SK-N-DZ (cell line): ENCODE data around the gene KCNQ5.

Source experiments
- DNase-seq: peaks from one replicate; pipeline ENCODE4 v3.0.0-alpha.2; 2015; ENCODE audit warnings: low spot score

Gene KCNQ5

GRCh38 chr6:72905705-72906478 lies 284.0 kb downstream of the KCNQ5 start:
- no peak for DNase-seq

- no peak for DNase-seq
These were observed 289.7 kb downstream of the KCNQ5 start for GRCh38 chr6:72911463-72912155.

- no peak for DNase-seq
These were observed 291.9 kb downstream of the KCNQ5 start for GRCh38 chr6:72913797-72914196.

GRCh38 chr6:72916298-72916697 lies 294.4 kb downstream of the KCNQ5 start:
- DNase-seq = no peak

- no peak for DNase-seq
These were observed 295.0 kb downstream of the KCNQ5 start for GRCh38 chr6:72916906-72917305.

- no peak for DNase-seq
These were observed 300.5 kb downstream of the KCNQ5 start for GRCh38 chr6:72922401-72922800.

- DNase-seq = no peak
These were observed 303.3 kb downstream of the KCNQ5 start for GRCh38 chr6:72925136-72925535.

GRCh38 chr6:72930556-72931132 lies 308.8 kb downstream of the KCNQ5 start:
- no peak for DNase-seq

- DNase-seq = no peak
These were observed 309.5 kb downstream of the KCNQ5 start for GRCh38 chr6:72931325-72931887.

GRCh38 chr6:72933233-72933632 lies 311.4 kb downstream of the KCNQ5 start:
- no peak for DNase-seq

- no peak for DNase-seq
These were observed 315.1 kb downstream of the KCNQ5 start for GRCh38 chr6:72936766-72937559.

- no peak for DNase-seq
These were observed 316.2 kb downstream of the KCNQ5 start for GRCh38 chr6:72938104-72938503.

GRCh38 chr6:72939004-72939403 lies 317.1 kb downstream of the KCNQ5 start:
- DNase-seq = no peak

- DNase-seq = no peak
These were observed 318.4 kb downstream of the KCNQ5 start for GRCh38 chr6:72940265-72940664.

GRCh38 chr6:72941263-72941662 lies 319.4 kb downstream of the KCNQ5 start:
- DNase-seq = no peak

- DNase-seq = no peak
These were observed 319.9 kb downstream of the KCNQ5 start for GRCh38 chr6:72941751-72942150.

- no peak for DNase-seq
These were observed 321.8 kb downstream of the KCNQ5 start for GRCh38 chr6:72943699-72944098.

- DNase-seq = no peak
These were observed 322.8 kb downstream of the KCNQ5 start for GRCh38 chr6:72944660-72945059.

- no peak for DNase-seq
These were observed 324.9 kb downstream of the KCNQ5 start for GRCh38 chr6:72946774-72947173.

GRCh38 chr6:72947534-72947933 lies 325.7 kb downstream of the KCNQ5 start:
- no peak for DNase-seq

- DNase-seq = no peak
These were observed 326.3 kb downstream of the KCNQ5 start for GRCh38 chr6:72948153-72948552.
